SHP77 (cell line): ENCODE data around the gene DMRT2.

Experiments used
- DNase-seq, 2 experiments: peaks; one replicate each; lab custom pipeline; 2025; lab: John Stamatoyannopoulos, UW

The DMRT2 gene

DNA sequence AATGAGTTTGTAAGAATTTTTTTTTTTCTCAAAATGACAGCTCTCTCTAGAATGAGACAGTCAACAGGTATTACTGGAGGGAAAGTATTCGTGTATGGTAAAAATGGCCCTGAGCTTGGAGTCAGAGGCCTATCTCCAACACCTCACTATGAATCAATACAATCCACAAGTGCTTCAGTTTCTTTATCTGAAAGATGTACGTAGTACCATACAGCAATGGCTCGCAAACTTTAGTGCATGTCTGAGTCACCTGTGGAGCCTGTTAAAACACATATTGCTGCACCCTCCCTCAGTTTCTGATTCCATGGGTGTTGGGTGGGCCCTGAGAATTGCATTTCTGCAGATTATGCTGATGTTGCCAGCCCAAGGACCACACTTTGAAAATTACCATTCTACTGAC lies 44.6 kb downstream of the DMRT2 start:
- no peak for DNase-seq

DNA sequence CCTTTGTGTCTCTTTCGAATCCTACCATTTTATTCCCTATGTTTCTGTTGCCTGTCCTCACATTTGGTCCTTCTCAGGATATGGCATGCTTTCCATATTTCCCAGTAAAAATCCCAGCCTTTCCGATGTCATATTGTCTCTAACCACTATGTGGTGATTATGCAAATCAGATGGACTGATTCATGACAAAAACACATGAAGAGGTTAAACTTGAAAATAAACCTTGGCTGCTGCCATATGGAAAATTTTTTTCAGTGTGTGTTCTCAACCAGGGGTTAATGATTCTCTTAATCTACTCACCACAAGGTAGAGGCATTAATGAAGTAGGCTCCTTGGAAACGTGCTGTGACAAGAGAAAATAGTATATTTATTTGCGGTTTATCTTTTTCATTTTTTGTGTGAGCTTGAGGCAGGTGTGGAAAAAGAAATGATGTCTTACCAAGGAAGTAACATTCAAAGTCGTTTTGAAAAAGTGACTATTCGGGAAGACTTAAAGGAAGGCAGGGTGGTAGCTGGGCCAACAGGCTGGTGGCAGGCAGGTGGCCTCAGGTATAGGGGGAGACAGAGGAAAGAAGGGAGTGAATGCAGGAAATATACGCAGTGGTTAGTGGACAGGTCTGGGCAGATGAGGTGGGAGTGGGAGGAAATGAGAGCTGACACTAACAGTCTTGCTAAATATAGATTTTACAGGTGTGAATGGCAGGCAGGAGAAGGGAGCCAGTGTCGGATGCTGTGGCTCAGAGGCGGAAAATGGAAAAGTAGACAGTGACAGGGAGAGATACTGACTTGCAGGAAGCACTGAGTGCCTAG lies 46.2 kb downstream of the DMRT2 start:
- DNase-seq = no peak

DNA sequence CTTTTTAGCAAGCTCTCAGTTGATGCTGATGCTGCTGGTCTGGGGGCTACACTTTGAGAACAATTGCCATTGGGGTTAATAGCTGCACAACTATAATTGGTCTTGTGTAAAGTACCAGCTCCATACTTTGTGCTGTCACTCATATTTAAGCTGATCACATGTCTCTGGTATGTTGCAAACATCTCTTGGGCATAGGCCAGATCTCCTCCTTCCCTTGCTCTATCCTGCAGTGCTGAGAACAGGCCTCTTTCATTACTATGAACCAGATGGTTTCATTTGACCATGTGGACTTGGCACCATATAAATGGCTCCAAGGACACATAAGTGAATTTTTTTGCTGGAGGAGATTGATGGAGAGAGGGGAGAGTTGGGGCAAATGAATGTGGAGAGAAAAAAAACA lies 48.4 kb downstream of the DMRT2 start:
- no peak for DNase-seq

DNA sequence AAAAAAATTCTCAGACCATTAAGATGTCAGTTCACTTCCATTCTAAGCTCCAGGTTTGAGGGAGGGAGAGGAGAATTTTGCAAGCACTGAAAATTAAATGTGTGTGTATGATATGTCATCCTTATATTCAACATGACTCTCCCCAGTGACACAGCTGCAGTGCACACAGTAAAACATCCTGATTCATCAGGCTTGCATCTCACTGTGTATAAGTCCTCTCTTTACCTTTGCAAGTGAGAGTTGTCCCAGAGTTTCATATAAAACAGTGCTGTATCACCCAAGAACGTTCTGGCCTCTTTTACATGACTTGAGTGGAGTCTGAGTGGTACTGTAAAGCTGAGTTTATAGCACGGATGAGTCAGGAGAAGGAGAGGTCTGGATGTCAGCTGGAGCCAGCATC lies 50.0 kb downstream of the DMRT2 start:
- no peak for DNase-seq

DNA sequence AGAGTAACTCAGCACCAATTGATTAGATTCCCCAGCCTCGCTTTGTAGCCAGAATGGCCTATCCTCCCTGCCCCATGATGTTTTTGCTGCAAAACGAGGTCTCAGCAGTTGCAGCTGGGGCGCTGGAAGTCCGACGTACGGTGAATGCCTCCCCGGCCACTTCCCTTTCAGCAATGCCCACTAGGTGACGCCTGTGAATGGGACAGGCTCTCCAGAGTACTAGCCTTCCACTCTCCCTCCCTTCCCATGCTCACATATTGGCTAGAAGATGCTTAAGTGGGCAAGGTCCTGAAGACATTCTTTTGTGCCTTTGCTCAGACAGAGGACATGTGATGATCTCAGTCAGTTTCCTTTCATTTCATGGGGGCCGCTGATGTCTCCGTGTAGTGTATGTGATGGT lies 50.8 kb downstream of the DMRT2 start:
- peak; percentile 0 to 1 for DNase-seq

DNA sequence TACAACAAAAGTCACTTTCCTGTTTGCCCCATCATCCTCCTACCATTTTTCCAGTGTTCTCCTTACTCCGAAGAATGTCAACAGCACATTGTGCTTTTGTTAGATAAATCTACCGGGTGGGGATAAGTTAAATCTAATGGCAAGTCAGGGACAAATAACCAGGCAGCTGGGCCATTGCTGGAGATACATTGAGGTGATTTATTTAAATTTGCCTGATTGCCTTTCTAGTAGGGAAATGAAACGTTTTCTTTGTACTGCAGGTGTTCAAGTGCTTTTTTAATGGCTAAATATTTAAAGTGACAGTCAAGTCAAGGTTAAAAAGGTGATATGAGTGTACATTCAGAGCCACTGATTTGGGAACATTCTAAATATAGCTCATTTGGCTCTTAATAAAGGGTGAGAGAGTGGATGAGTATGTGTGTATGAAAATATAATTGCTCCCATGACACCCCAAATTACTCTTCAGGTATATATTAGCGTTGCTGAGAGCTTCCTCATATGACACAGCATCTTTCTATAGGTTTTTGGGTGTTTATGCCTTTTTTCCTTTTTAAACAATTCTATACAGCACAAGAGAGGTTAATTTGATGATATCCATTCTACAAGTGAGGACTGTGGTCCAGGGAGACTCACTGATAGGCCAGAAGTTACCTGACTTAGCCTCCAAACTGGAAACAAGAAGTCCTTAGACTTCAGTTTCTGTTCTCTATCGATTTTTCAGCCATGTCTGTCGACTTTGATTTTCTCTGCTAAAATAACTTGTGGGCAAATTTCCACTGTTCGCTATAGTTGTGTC lies 51.9 kb downstream of the DMRT2 start:
- no peak for DNase-seq

DNA sequence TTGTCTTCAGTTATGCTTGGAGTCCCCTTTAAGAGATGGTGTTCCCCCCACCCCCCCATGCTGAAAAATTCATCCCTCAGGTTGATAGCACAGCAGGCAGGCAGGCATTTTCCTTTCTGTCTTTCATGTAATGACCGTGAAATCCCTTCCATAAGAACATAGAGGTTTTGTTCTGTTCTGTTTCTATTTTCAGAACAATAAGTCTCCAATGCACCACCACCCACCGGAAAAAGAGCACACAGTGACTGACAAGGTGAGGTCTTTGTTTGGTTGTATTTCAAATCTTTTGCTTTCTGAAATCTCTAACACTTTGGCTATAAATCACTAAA lies 52.4 kb downstream of the DMRT2 start:
- DNase-seq = no peak
